Epithelial cell of esophagus (primary cell): ENCODE measurements around the gene MZT2B.
A peak's percentile ranks its signal among the peaks of the same experiment; 100 is the strongest.
"Not testable (repeated sequence)": the region's sequence is repeated elsewhere in the genome, so short reads cannot be mapped to it uniquely, and the experiment has no call there.

Experiments
- DNase-seq: peaks from one replicate; pipeline ENCODE4 v3.0.0; 2010; ENCODE audit warnings: low read depth
- H3K4me3 ChIP-seq: 2 replicates; pipeline ENCODE4 v1.5.1; 2011; ENCODE audit warnings: mild to moderate bottlenecking, low read length, control low read depth
- CTCF ChIP-seq: IDR thresholded peaks from 2 replicates; pipeline ENCODE4 v1.5.1; 2011; ENCODE audit warnings: low read depth, mild to moderate bottlenecking, low read length, control low read depth, inconsistent platforms; ENCODE audit not compliant: insufficient read depth; ENCODE audit errors: missing control alignments

MZT2B gene

GRCh38 chr2:130181880-130182682, at the start of gene MZT2B:
TSS of gene MZT2B (plus strand) at chr2:130182262. CDS start at chr2:130182283, 21 bp downstream.
- H3K4me3 ChIP-seq: peak within 1 kb of the TSS; percentile 93
- DNase-seq: peak; percentile 86

- no peak for DNase-seq
- no peak for TF ChIP-seq CTCF
Observed at GRCh38 chr2:130135692-130136541, 46.1 kb upstream of the MZT2B start.

GRCh38 chr2:130136546-130136945, 45.5 kb upstream of the MZT2B start:
- DNase-seq: not testable (repeated sequence)

More at GRCh38 chr2:130135692-130136541, 46.1 kb upstream of the MZT2B start:
- H3K4me3 ChIP-seq: no peak overlapping the region

GRCh38 chr2:130137118-130137517, 44.9 kb upstream of the MZT2B start:
- not testable (repeated sequence) for H3K4me3 ChIP-seq, DNase-seq

More at GRCh38 chr2:130136546-130136945, 45.5 kb upstream of the MZT2B start:
- H3K4me3 ChIP-seq: not testable (repeated sequence)

- DNase-seq, H3K4me3 ChIP-seq: not testable (repeated sequence)
Observed at GRCh38 chr2:130138326-130138725, 43.7 kb upstream of the MZT2B start.

- not testable (repeated sequence) for H3K4me3 ChIP-seq
Observed at GRCh38 chr2:130138841-130139251, 43.2 kb upstream of the MZT2B start.

GRCh38 chr2:130139331-130140280, 42.5 kb upstream of the MZT2B start:
- DNase-seq, H3K4me3 ChIP-seq: not testable (repeated sequence)

More at GRCh38 chr2:130138841-130139251, 43.2 kb upstream of the MZT2B start:
- DNase-seq: peak; percentile 22

- DNase-seq, H3K4me3 ChIP-seq: not testable (repeated sequence)
Observed at GRCh38 chr2:130140516-130140915, 41.5 kb upstream of the MZT2B start.

- not testable (repeated sequence) for DNase-seq, H3K4me3 ChIP-seq
Observed at GRCh38 chr2:130141002-130141401, 41.1 kb upstream of the MZT2B start.

- not testable (repeated sequence) for H3K4me3 ChIP-seq, DNase-seq
Observed at GRCh38 chr2:130141645-130142370, 40.3 kb upstream of the MZT2B start.

GRCh38 chr2:130142396-130143265, 39.4 kb upstream of the MZT2B start:
- DNase-seq, H3K4me3 ChIP-seq: not testable (repeated sequence)

- not testable (repeated sequence) for DNase-seq
Observed at GRCh38 chr2:130143266-130144039, 38.6 kb upstream of the MZT2B start.

GRCh38 chr2:130145006-130145414, 37.1 kb upstream of the MZT2B start, which contains the start of gene CCDC74B:
TSS of gene CCDC74B (minus strand) at chr2:130145112. CDS start at chr2:130144996, 116 bp downstream.
- DNase-seq: peak; percentile 27
- peak within 1 kb of the TSS; percentile 10 for H3K4me3 ChIP-seq

More at GRCh38 chr2:130143266-130144039, 38.6 kb upstream of the MZT2B start:
- not testable (repeated sequence) for H3K4me3 ChIP-seq

GRCh38 chr2:130148515-130148914, 33.5 kb upstream of the MZT2B start:
- not testable (repeated sequence) for H3K4me3 ChIP-seq, DNase-seq
